IPS DF 4.7 (cell line): ENCODE measurements around the gene FRMPD3.

Experiments
- DNase-seq: peaks from one replicate; pipeline ENCODE4 v3.0.0-alpha.2; 2013; ENCODE audit warnings: low spot score; ENCODE audit errors: extremely low read depth

FRMPD3 gene

DNA sequence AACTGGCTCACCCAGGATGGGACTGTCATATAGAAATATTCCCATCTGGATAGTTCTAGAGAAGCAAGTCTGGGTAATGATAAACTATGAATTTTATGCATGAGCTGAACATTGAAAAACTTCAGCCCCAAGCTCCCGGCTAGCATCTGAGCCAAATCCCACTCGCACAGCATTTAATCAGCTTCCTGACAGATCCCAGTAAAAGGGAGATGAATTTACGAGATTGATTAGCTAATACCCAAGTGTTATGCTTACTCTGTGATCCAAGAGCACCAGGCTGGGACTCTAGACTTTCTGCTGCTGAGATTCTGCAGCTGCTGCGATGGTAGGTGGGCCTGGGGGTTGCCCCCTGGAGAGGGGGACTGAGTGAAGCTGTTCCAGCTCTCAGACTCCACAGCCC is 28.0 kb downstream of the FRMPD3 start:
- DNase-seq: no peak

DNA sequence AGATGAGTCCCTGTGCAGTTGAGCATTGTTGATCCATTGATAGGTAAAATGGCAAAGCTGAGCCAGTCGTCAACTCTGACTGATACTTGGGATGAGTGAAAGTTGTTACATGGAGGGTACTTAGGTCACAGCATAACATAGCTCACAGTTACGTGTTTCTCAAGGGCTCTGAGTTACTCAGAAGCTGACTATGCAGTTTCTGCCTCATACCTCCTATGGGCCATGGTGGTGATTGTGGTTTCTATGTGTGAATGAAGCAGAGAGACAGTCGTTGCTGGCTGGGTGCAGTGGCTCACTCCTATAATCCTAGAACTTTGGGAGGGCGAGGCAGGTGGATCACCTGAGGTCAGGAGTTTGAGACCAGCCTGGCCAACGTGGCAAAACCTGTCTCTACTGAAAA is 30.8 kb downstream of the FRMPD3 start:
- DNase-seq: no peak

DNA sequence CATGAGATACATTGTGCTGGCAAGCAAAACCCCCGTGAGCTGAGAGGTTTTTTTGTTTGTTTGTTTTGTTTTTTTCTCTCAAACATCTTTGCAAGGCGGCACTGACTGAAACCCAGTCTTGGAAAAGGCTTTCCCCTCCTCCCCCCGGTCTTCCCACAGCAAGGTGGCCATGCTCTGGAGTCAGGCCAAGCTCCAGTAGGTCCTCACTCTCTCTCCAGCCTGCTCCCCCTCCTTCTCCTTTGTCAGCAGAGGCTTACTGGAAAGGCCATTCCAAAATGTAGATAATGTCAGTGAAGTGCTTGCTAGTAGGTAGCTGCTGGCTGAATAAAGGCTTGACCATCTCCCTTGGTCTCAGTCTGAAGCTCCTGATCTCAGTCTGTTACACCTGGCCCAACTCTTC is 32.6 kb downstream of the FRMPD3 start:
- DNase-seq: no peak

DNA sequence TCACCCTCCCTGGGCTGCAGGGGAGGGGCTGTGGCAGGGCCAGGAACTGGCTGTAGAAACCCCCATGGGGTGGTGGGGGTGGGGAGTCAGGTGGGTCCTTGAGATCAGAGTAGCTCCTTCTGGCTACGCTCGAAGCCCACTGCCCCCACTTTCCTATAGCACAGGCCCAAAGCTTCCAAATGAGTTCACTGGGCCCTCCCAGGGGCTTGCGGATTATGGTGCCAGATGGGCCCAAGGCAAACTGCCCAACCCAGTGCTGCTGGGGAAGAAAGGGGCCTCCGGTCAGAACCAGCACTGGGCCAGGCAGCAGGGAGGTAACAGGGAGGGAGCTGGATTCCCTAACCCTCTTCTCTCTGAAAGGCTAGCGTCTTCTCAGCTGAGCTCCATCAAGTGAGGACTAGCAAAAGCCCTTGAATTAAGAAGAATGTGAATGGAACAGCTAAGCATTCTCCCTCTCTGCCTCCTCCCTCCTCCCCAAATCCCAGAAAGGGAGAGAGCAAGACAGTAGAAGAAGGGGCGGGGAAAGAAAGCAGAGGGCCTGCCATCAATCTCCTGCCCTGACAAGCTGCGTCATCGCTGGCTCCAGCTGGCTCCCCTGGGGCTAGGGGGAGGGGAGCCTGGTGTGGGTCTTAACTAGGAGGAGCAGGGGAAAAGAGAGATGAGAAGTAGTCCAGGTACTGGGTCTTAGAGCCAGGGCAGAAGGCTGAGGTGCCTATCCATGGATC is 34.7 kb downstream of the FRMPD3 start:
- DNase-seq: no peak

DNA sequence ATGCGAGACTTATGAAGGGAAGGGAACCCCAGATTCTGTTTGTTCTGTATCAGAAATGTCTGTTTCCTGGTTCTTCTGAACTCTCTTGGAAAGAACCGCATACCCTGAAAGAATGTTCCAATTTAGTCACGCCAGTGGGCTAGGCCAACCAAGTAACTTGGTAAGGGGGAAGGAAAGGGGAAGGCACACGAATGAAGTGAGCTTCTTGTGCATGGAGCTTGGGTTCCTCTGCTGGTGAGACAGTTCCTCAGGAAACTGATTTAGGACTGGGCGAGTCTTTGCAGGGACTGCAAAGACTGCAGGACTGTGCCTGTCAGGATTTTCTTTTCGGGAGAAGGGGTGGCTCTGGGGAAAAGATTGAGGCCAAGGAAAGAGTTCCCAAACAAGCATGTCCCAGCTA is 35.6 kb downstream of the FRMPD3 start:
- DNase-seq: no peak

DNA sequence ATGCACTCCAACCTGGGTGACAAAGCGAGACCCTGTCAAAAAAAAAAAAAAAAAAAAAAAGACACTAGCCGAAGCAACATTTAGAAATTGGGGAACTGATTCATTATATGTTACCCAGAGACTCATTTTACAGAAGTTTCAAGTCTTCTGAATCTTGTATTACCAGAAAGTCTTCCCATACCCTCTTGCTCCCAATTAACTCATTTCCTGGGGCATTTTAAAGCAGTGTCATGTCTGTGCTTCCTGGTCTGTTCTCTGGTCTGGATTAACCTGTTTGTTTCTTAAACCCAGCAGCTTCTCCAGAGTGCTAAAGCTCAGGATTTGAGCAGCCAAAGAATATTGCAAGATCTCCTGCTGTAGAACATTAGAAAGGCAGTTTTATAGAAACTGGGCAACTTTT is 43.7 kb downstream of the FRMPD3 start:
- no peak for DNase-seq

DNA sequence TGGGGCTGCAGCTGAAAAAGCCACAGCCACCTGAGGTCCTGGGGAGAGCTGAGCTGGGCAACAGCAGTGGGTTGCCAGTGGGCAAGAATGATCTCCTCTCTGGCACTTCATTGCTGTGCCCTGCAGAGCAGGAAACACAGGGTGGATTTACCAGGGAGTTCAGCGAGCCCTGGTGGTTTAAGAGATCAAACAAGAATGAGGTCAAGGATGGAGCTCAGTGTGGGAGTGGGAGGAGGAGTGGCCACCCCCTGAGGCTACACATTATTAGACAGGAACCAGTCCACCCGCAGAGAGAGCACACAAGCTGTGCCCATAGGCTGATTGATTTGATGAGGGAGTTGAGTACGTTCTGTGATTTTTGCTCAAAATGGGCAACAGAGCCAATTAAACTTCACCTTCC is 47.3 kb downstream of the FRMPD3 start:
- no peak for DNase-seq
